CD4-positive, alpha-beta T cell treated with Interleukin-2 at 100 ng/mL for 4 hours (primary cell): Measurements from ENCODE around the gene CLEC18C.
"Not testable (repeated sequence)": the region's sequence is repeated elsewhere in the genome, so short reads cannot be mapped to it uniquely, and the experiment has no call there.

Source experiments
- DNase-seq: peaks from one replicate; pipeline ENCODE4 v3.0.0-alpha.2; 2020; ENCODE audit warnings: low spot score

CLEC18C gene

GRCh38 chr16:70173212-70173837 lies at the start of gene CLEC18C:
Gene CLEC18C (plus strand): TSS chr16:70173787. CDS start chr16:70174279, 492 bp downstream.
- not testable (repeated sequence) for DNase-seq

- DNase-seq, result not testable (repeated sequence)
Measured at GRCh38 chr16:70123822-70124221, 49.8 kb upstream of the CLEC18C start.

GRCh38 chr16:70126226-70126625 lies 47.4 kb upstream of the CLEC18C start:
- DNase-seq, result not testable (repeated sequence)

DNA sequence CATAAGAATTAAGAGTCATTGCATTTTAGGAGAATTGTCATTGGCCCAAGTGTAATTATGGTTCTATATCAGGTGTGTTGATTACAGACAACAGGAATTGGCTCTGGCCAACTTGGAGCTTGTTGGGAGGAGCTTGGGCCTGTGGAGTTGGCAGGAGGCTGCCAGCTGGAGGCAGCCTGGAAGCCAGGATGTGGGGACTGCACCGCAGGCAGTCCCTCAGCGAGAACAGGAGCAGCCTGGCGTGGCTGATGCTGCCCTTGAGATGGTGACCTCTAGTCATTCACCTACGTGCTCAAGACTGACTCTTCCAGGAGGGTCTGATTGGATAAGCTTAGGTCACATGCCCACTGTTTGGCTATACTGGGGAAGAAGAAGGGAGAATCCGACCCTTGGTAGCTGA lies 45.9 kb upstream of the CLEC18C start:
- not testable (repeated sequence) for DNase-seq

DNA sequence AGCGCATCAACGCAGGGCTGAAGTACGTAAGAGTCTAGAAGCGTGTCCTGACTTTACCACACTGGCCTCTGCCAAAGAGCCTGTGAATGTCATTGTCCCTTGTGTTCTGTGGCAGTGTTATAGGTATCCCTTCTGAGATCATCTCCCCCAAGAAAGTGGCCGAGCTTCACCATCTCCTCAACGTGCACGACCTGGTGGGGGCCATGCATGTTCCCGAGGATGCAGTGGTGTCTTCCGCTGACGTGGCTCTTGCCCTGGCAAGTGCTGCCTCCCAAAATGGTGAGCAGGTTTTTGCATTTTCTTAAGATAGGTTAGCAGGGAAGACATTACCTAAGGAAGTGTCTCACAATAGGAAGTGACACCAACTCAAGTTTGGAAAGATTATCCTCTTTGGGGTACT lies 44.7 kb upstream of the CLEC18C start:
- DNase-seq, result not testable (repeated sequence)

- not testable (repeated sequence) for DNase-seq
Measured at GRCh38 chr16:70135796-70136195, 37.8 kb upstream of the CLEC18C start.

- not testable (repeated sequence) for DNase-seq
Measured at GRCh38 chr16:70136595-70136994, 37.0 kb upstream of the CLEC18C start.

DNA sequence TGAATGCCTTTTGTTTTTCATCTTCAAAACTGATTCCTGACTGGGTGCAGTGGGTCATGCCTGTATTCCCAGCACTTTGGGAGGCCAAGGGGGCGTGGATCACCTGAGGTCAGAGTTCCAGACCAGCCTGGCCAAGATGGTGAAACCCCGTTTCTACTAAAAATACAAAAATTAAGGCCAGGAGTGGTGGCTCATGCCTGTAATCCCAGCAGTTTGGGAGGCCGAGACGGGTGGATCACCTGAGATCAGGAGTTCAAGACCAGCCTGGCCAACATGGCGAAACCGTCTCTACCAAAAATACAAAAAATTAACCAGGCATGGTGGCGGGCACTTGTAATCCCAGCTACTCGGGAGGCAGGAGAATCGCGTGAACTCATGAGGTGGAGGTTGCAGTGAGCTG lies 30.8 kb upstream of the CLEC18C start:
- DNase-seq, result not testable (repeated sequence)

DNA sequence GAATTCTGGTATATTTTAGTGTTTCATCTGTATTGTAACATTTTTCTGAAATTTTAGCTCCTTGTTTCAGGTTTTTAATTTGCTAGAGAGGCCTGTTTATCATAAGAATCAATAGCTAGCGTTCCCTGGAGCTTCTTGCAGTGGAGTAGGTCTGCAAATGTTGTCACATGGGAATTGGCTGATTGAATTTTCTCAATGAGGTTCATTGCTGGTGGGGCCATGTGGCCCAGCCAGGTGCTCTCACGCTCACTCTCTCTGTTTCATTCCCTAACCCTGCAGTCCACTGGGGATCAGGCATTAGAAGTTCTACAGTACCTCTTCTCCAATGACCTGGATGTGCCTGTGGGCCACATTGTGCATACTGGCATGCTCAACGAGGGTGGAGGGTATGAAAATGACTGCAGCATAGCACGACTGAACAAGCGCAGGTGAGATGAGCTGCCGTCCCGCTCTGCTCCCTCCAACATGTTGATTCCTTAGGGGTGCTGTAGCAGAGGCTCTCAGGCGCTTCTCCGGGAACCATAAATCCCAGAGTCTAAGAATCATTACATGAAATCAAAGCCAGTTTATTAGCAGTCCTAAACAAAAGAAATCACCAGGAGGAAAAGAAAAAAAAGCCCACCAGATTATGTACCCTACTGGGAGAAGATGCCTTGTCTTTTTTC lies 30.2 kb upstream of the CLEC18C start:
- not testable (repeated sequence) for DNase-seq

- DNase-seq, result not testable (repeated sequence)
Measured at GRCh38 chr16:70147853-70148252, 25.7 kb upstream of the CLEC18C start.

DNA sequence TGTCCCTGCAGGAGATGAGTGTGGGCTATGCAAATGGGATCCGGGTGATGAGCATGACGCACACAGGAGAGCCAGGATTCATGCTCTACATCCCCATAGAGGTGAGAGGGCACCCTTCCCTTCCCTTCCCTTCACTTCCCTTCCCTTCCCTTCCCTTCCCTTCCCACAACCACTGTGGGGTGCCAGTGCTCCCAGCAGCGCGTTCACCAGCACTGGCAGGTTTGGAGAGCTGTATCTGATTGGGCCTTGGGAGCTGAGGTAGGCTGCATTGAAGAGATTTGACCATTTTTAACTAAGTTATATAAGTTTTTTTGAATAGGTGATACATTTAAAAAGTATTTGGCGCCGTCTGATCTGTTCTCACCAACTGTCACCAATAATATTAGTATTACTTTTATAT lies 25.1 kb upstream of the CLEC18C start:
- not testable (repeated sequence) for DNase-seq

DNA sequence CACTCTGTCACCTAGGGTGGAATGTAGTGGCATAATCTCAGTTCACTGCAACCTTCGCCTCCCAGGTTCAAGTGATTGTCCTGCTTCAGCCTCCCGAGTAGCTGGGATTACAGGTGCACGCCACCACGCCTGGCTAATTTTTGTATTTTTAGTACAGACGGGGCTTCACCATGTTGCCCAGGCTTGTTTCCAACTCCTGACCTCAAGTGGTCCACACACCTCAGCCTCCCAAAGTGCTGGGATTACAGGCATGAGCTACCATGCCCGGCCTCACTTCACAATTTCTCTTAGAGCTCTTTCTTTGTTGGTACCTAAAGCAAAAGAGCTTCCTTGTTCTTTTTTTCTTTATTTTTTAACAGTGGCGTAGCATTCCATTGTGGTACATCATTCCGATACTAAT lies 24.3 kb upstream of the CLEC18C start:
- not testable (repeated sequence) for DNase-seq

- no peak for DNase-seq
Measured at GRCh38 chr16:70151391-70151790, 22.2 kb upstream of the CLEC18C start.

GRCh38 chr16:70151941-70152509 lies 21.6 kb upstream of the CLEC18C start:
- DNase-seq, result no peak

DNA sequence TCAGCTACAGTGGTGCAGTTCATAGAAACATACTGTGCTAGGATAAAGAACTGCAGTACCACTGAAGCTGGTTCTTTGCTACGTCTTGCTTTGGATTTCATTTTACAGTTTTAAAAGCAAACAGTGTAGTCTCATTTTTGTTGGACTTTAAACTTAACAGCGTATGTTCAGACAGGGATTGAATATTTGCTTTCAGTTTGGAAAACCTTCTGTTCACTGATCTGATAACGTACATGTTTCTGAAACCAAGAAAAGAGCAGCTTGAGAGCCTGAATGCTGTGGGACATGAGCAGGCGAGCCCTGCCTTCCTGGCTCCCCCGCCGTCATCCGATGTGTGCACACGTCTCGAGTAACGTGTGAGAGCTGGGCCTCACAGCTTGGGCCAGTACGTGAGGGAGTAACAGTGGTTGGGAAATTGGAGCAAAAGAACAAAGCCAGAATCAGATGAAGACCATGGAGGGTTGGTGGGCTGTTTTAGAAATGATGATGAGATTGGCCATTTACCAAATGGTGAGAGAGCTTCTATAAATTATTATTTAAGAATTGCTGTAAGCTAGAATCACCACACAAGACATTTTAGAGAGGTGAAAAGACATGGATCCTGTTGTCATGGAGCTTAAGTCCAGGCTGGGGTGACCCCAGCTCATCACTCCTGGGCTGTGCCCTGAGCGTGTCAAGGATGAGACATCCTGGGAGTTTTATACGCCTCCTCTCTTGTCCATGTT lies 20.8 kb upstream of the CLEC18C start:
- DNase-seq, result no peak

- not testable (repeated sequence) for DNase-seq
Measured at GRCh38 chr16:70154736-70155135, 18.9 kb upstream of the CLEC18C start.

DNA sequence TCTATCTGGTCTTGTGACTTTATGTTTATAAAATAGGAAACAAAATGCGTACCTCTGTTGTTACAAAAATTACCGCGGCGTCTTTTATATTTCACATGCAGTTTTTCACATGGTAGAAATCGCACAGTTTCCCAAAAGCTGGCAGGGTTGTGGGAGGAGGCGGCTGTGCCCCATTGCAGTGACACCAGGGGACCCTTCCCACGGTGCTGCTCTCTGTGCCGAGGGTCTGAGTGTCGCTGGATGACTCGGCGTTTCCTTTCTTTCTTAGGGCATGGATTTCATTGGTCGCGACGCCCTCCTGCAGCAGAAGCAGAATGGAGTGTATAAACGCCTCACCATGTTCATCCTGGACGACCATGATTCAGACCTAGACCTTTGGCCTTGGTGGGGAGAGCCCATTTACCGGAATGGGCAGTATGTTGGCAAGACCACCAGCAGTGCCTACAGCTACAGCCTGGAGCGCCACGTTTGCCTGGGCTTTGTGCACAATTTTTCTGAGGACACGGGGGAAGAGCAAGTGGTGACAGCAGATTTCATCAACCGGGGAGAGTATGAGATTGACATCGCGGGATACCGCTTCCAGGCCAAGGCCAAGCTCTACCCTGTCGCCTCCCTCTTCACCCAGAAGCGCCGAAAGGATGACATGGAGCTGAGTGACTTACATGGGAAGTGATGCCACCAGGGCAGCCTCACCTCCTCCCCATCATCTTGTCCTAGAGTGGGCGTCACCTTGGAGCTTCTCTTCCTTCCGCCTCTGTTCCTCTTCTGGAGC lies 17.2 kb upstream of the CLEC18C start:
- no peak for DNase-seq

GRCh38 chr16:70157105-70157476 lies 16.5 kb upstream of the CLEC18C start:
- no peak for DNase-seq

DNA sequence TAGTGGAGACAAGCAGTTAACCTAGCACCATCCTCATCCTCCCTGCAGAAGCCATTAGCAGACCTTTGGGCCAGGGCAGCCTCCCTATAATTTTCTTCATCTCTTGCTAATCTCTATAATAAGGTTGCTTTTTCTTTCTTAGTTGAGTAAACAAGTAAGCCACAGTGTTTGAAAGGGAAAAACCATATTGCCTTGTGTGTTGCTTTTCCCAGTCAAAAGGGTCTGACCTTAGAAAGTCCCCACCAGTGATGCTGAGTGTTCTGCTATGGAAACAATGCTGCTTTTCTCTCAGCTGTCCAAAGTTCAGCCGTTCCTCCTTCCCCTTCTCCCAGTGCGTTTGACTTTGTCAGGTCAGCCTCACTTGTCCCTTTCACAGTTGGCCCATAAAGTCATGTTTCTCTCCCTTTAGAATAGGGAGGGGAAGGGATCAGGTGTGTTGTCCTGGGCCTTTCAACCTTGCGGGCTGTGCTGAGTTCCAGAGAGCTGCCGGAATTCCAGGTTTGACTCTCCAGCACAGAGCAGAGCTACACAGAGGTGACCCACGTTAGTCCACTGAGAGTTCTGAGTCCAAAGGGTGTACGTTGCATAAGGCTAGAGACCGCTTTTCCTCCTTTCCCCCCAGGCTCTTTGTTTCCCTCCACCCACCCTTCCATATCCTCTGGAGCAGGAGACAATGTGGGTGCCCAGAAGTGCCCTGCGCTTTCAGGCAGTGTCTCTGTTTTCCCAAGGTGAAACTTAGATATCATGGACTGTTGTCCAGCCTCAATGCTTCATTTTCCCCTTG lies 15.9 kb upstream of the CLEC18C start:
- DNase-seq, result no peak

GRCh38 chr16:70158261-70158939 lies 15.2 kb upstream of the CLEC18C start:
- no peak for DNase-seq
